ENCODE results near the gene LRBA.
A peak's percentile ranks its signal among the peaks of the same experiment; 100 is the strongest.

LRBA gene

DNA sequence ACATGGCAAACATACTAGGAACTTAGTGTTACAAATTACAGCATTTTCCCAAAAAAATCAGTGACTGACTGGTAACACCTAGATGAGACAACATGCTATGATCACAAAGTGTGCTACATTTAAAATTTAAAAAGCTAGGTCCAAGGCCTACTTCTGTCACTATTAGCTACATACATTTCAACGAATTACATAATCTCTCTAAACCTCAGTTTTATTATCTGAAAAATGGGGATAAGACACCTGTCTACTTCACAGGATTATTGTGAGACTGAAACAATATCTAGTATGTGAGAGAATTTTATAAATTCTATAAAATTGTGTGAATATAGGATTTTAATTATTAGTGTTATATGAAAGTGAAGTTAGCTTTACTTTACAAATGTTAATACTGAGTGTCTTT lies 708.4 kb downstream of the LRBA start:
- H3K4me3 ChIP-seq (ENCODE audit: insufficient read depth in 1 of 2, low read depth in 1 of 2, low read length in 2 of 2) = no peak overlapping the region
- no peak overlapping the region for H3K27ac ChIP-seq (ENCODE audit: low read length, poor library complexity, severe bottlenecking)
- no peaks in the 10 kb centered on the region for H3K9me3 ChIP-seq (ENCODE audit: control insufficient read depth, low read length)
- H3K36me3 ChIP-seq (ENCODE audit: control insufficient read depth in 1 of 2, insufficient read depth in 2 of 2, low read depth in 1 of 2, low read length in 2 of 2) = peaks cover 0 to 2% of the 10 kb centered on the region in 2 experiments
- no peak overlapping the region for H3K18ac ChIP-seq (ENCODE audit: low read depth in 1 of 2, low read length in 2 of 2)
- H3K9ac ChIP-seq (ENCODE audit: low read length) = no peak overlapping the region
- no CpG with 5 or more reads among the region's 1 CpG for WGBS
- no peak overlapping the region for H2AFZ ChIP-seq (ENCODE audit: low read depth, low read length)
- no peak overlapping the region for H2BK120ac ChIP-seq (ENCODE audit: low read depth, low read length)
- H2AK5ac ChIP-seq (ENCODE audit: low read length, severe bottlenecking) = no peak overlapping the region
- H3K27me3 ChIP-seq (ENCODE audit: control insufficient read depth in 1 of 2, insufficient read depth in 1 of 2, low read length in 2 of 2) = no peaks in the 10 kb centered on the region
- H2BK12ac ChIP-seq (ENCODE audit: low read length in 2 of 2) = no peak overlapping the region
- no peak for DNase-seq
- no peak overlapping the region for H2BK15ac ChIP-seq (ENCODE audit: low read depth, poor library complexity, severe bottlenecking)
- H3K23ac ChIP-seq (ENCODE audit: low read length in 2 of 2) = no peak overlapping the region
- H3K4ac ChIP-seq (ENCODE audit: low read depth in 1 of 2, low read length in 2 of 2) = no peak overlapping the region
- H3K4me1 ChIP-seq (ENCODE audit: control insufficient read depth, insufficient read depth, low read depth, low read length) = peaks cover 3% of the 10 kb centered on the region
- no peak overlapping the region for H3K14ac ChIP-seq (ENCODE audit: low read length in 2 of 2)
- no peak overlapping the region for H4K91ac ChIP-seq (ENCODE audit: low read length)
- H2BK5ac ChIP-seq (ENCODE audit: low read depth, low read length, poor library complexity, severe bottlenecking) = no peak overlapping the region
- no peak overlapping the region for H3K4me2 ChIP-seq (ENCODE audit: low read length, poor library complexity, severe bottlenecking)
- no peak overlapping the region for H4K8ac ChIP-seq (ENCODE audit: low read length)
- H3K79me1 ChIP-seq (replicated peaks; ENCODE audit: low read length, poor library complexity, severe bottlenecking) = peaks cover 3% of the 10 kb centered on the region

DNA sequence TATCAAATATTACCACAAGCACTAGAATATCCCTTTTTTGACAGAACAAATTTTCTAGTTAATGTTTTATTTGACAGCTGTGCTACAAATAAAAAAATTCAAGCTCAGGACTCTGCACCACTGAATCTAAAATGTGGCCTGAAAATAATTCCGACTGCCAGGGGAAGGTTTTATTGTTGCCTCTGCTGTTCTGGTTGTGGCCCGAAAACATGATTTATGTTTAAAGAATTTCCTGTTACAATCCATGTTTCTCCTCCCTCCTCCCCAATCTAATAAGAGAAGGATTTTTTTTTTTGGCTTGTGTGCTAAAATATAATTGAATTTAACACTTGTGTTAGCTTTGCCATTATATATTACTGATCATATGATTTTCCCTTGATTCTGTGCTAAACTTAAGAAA lies 709.1 kb downstream of the LRBA start:
- no peak overlapping the region for H2BK5ac ChIP-seq (ENCODE audit: low read depth, low read length, poor library complexity, severe bottlenecking)
- no peak overlapping the region for H2BK120ac ChIP-seq (ENCODE audit: low read depth, low read length)
- no peaks in the 10 kb centered on the region for H3K9me3 ChIP-seq (ENCODE audit: control insufficient read depth, low read length)
- no peak overlapping the region for H2AK5ac ChIP-seq (ENCODE audit: low read length, severe bottlenecking)
- H3K27ac ChIP-seq (ENCODE audit: low read length, poor library complexity, severe bottlenecking) = peak overlapping the region; percentile 16
- H2BK12ac ChIP-seq (ENCODE audit: low read length in 2 of 2) = no peak overlapping the region
- no peaks in the 10 kb centered on the region for H3K27me3 ChIP-seq (ENCODE audit: control insufficient read depth in 1 of 2, insufficient read depth in 1 of 2, low read length in 2 of 2)
- no peak overlapping the region for H4K91ac ChIP-seq (ENCODE audit: low read length)
- no peak overlapping the region for H2AFZ ChIP-seq (ENCODE audit: low read depth, low read length)
- no peak overlapping the region for H3K4me2 ChIP-seq (ENCODE audit: low read length, poor library complexity, severe bottlenecking)
- H3K36me3 ChIP-seq (ENCODE audit: control insufficient read depth in 1 of 2, insufficient read depth in 2 of 2, low read depth in 1 of 2, low read length in 2 of 2) = peaks cover 0 to 2% of the 10 kb centered on the region in 2 experiments
- H3K23ac ChIP-seq (ENCODE audit: low read length in 2 of 2) = no peak overlapping the region
- H3K18ac ChIP-seq (ENCODE audit: low read depth in 1 of 2, low read length in 2 of 2) = no peak overlapping the region
- no CpG with 5 or more reads among the region's 2 CpGs for WGBS
- H3K4me3 ChIP-seq (ENCODE audit: insufficient read depth in 1 of 2, low read depth in 1 of 2, low read length in 2 of 2) = no peak overlapping the region
- H3K4me1 ChIP-seq (ENCODE audit: control insufficient read depth, insufficient read depth, low read depth, low read length) = peaks cover 3% of the 10 kb centered on the region
- no peak overlapping the region for H3K14ac ChIP-seq (ENCODE audit: low read length in 2 of 2)
- DNase-seq = peak; percentile 28
- H3K4ac ChIP-seq (ENCODE audit: low read depth in 1 of 2, low read length in 2 of 2) = no peak overlapping the region
- peak overlapping the region; percentile 54 for H3K9ac ChIP-seq (ENCODE audit: low read length)
- no peak overlapping the region for H4K8ac ChIP-seq (ENCODE audit: low read length)
- peaks cover 3% of the 10 kb centered on the region for H3K79me1 ChIP-seq (replicated peaks; ENCODE audit: low read length, poor library complexity, severe bottlenecking)
- no peak overlapping the region for H2BK15ac ChIP-seq (ENCODE audit: low read depth, poor library complexity, severe bottlenecking)

DNA sequence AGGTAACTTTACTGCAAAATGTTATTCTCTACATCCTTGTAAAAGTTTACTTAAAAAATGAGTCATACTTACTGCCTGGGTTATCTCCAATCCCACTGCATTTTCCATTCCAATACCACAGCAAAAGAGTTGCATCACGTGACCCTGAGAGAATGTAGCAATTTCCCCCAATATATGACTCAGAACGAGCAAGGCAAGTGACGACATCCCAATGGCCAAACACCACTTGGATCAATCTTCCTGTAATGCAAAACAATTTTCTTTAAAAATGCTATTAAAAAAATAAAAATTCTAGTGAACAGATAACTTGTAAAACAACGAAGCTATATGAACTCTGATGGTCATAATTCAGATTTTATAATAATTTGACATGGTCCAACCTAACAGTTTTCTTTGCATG lies 712.5 kb downstream of the LRBA start:
- Histone ChIP-seq H3K4me1 (ENCODE audit: control insufficient read depth, insufficient read depth, low read depth, low read length) (peaks cover 1% of the 10 kb centered on the region), H4K91ac (ENCODE audit: low read length) (no peak overlapping the region), H2BK5ac (ENCODE audit: low read depth, low read length, poor library complexity, severe bottlenecking) (no peak overlapping the region), H2AFZ (ENCODE audit: low read depth, low read length) (no peak overlapping the region), H2AK5ac (ENCODE audit: low read length, severe bottlenecking) (no peak overlapping the region), H3K18ac (ENCODE audit: low read depth in 1 of 2, low read length in 2 of 2) (no peak overlapping the region), H3K9ac (ENCODE audit: low read length) (peak overlapping the region; percentile 31), H3K27ac (ENCODE audit: low read length, poor library complexity, severe bottlenecking) (no peak overlapping the region), H2BK15ac (ENCODE audit: low read depth, poor library complexity, severe bottlenecking) (no peak overlapping the region), H3K4me3 (ENCODE audit: insufficient read depth in 1 of 2, low read depth in 1 of 2, low read length in 2 of 2) (no peak overlapping the region), H4K8ac (ENCODE audit: low read length) (no peak overlapping the region), H2BK120ac (ENCODE audit: low read depth, low read length) (no peak overlapping the region), H3K9me3 (ENCODE audit: control insufficient read depth, low read length) (no peaks in the 10 kb centered on the region), H3K4ac (ENCODE audit: low read depth in 1 of 2, low read length in 2 of 2) (no peak overlapping the region), H3K79me1 (replicated peaks; ENCODE audit: low read length, poor library complexity, severe bottlenecking) (peaks cover 3% of the 10 kb centered on the region), H2BK12ac (ENCODE audit: low read length in 2 of 2) (no peak overlapping the region), H3K14ac (ENCODE audit: low read length in 2 of 2) (no peak overlapping the region), H3K27me3 (ENCODE audit: control insufficient read depth in 1 of 2, insufficient read depth in 1 of 2, low read length in 2 of 2) (no peaks in the 10 kb centered on the region), H3K36me3 (ENCODE audit: control insufficient read depth in 1 of 2, insufficient read depth in 2 of 2, low read depth in 1 of 2, low read length in 2 of 2) (no peaks in the 10 kb centered on the region), H3K4me2 (ENCODE audit: low read length, poor library complexity, severe bottlenecking) (no peak overlapping the region), H3K23ac (ENCODE audit: low read length in 2 of 2) (no peak overlapping the region)
- peak; percentile 96 for DNase-seq
- WGBS = 0% methylated on average over 3 of the region's 4 CpGs

DNA sequence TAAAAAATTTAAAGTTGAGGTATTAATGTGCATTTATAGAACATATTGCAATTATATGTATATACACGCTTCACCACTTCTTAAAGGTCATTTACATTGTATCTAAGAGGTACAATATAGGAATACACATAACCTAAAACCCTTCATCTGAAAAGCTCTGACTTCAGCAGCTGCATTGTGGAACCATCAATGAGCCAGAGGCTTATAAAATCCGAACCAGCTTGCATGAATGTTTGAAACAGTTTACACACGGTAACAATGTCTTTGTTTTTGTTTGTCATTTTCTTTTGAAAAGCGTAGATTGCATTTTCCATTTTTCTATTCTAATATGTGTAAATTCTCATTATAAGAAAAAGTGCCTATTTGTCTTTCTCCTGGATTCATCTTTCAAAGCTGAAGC lies 715.3 kb downstream of the LRBA start:
- Histone ChIP-seq H3K27me3 (ENCODE audit: control insufficient read depth in 1 of 2, insufficient read depth in 1 of 2, low read length in 2 of 2) (no peaks in the 10 kb centered on the region), H3K18ac (ENCODE audit: low read depth in 1 of 2, low read length in 2 of 2) (no peak overlapping the region), H3K4me1 (ENCODE audit: control insufficient read depth, insufficient read depth, low read depth, low read length) (no peaks in the 10 kb centered on the region), H4K91ac (ENCODE audit: low read length) (no peak overlapping the region), H3K9me3 (ENCODE audit: control insufficient read depth, low read length) (no peaks in the 10 kb centered on the region), H2BK15ac (ENCODE audit: low read depth, poor library complexity, severe bottlenecking) (no peak overlapping the region), H2BK5ac (ENCODE audit: low read depth, low read length, poor library complexity, severe bottlenecking) (no peak overlapping the region), H2BK12ac (ENCODE audit: low read length in 2 of 2) (no peak overlapping the region), H3K79me1 (replicated peaks; ENCODE audit: low read length, poor library complexity, severe bottlenecking) (no peaks in the 10 kb centered on the region), H3K4ac (ENCODE audit: low read depth in 1 of 2, low read length in 2 of 2) (no peak overlapping the region), H3K4me2 (ENCODE audit: low read length, poor library complexity, severe bottlenecking) (no peak overlapping the region), H3K27ac (ENCODE audit: low read length, poor library complexity, severe bottlenecking) (no peak overlapping the region), H2AFZ (ENCODE audit: low read depth, low read length) (no peak overlapping the region), H3K4me3 (ENCODE audit: insufficient read depth in 1 of 2, low read depth in 1 of 2, low read length in 2 of 2) (no peak overlapping the region), H2BK120ac (ENCODE audit: low read depth, low read length) (no peak overlapping the region), H3K14ac (ENCODE audit: low read length in 2 of 2) (no peak overlapping the region), H3K23ac (ENCODE audit: low read length in 2 of 2) (no peak overlapping the region), H3K36me3 (ENCODE audit: control insufficient read depth in 1 of 2, insufficient read depth in 2 of 2, low read depth in 1 of 2, low read length in 2 of 2) (no peaks in the 10 kb centered on the region), H4K8ac (ENCODE audit: low read length) (no peak overlapping the region), H2AK5ac (ENCODE audit: low read length, severe bottlenecking) (no peak overlapping the region), H3K9ac (ENCODE audit: low read length) (no peak overlapping the region)
- DNase-seq = no peak
- 100% methylated on average over 2 of the region's 4 CpGs for WGBS
